MM.1S (cell line): ENCODE results near the gene FBN2.

Experiments used
- CTCF ChIP-seq: fragments of 300-600 bp; sonication (generic); IDR thresholded peaks from 2 replicates; pipeline ENCODE4 v1.5.1; 2016; ENCODE audit warnings: antibody characterized with exemption, low read length, mixed read lengths
- EZH2phosphoT487 ChIP-seq: fragments of 300-600 bp; sonication (generic); IDR thresholded peaks from 2 replicates; pipeline ENCODE4 v1.6.1; 2018; ENCODE audit warnings: antibody characterized with exemption, low read length

GRCh38 chr5:128208436-128208835, 329.6 kb downstream of the FBN2 start:
- no peak for TF ChIP-seq CTCF
- TF ChIP-seq EZH2phosphoT487 = no peak
